HG03575 (cell line): ENCODE results near the gene ZNF512B.

Experiments used
- ATAC-seq: cut with Tn5 transposase; IDR thresholded peaks from one replicate; pipeline ENCODE4 v1.9.1; 2021; ENCODE audit not compliant: unreplicated experiment, insufficient number of reproducible peaks, low FRiP score; ENCODE audit errors: extremely low read depth

Gene ZNF512B

DNA sequence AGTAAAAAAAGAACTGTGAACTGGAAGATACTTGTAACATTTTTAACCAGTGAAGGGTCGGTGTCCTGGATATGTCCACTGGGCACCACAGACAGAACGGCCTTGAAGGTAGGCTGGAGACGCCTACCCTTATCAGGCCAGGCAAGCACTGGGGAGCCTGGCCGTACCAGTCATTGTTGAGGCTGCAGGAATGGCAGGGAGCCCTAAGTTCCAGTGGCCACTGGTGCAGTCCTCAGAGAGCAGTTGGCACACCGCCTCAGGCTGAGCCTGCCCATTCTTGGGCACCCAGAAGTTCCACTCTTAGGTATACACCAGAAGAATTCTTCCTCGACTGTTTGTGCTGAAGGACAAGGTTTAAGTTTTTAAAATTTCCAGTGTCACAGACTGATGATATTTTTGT is 54.3 kb downstream of the ZNF512B start:
- ATAC-seq: no peak

DNA sequence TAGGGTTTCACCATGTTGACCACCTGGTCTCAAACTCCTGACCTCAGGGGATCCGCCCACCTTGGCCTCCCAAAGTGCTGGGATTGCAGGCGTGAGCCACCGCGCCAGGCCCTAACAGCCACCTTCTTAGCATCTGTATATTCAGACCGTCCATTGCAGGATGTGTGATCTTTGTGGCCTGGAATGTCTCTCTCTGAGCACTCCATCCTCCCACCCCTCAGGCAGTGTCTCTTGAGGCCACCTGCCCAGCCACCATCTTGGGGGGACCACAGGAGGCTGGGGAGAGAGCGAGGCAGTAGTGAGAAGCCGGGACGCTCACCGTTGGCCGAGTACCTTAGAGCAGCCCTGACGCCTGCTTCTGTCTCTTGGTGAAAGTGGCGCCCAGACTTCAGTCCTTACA is 56.0 kb downstream of the ZNF512B start:
- no peak for ATAC-seq

DNA sequence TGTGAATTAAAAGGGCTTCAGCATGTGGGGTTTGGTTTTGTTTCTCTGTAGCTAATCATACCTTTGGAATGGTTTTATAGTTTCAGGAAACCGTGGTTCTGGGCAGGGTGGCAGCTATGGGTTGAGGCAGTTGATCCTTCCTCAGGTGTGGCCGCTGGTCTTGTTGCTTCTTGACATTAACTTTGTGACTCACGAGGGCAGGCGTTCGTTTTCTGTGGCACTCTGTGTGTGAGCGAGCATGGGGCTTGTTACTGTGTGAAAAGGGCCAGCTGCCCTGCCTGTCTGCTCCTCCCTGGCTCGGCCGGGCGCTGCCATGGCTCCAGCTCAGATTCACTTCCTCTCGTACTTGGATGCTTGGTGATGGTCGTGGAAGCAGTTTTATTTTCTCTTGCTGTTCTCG is 58.6 kb downstream of the ZNF512B start:
- no peak for ATAC-seq

DNA sequence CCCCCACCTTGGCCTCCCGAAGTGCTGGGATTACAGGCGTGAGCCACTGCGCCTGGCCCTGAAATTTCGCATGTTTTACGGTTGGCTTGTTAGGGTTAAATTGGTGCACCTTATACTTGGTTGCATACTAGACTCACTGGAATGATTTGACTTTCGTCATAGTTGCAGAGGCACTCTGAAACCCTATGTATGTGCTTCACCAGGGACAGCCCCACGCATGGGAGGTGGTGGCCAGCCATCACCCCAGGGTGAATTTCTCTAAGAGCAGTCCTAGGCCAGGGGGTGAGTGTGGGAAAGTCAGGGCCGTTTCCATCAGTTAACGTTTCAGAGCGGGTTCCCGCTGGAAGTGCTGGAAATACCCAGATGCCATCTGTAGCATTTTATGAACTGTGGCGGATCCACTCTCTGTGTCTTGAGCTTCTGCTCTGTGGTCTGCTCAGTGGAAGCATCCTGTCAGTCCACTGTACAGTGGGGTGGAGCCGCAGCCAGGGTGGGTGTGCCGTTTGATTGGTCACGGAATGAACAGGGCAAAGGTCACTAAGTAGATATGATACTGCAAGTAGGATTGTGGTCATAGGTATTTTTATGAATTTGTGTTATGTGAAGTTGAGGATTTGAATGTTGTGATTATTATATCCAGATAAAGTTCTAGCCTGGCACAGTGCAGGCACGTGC is 61.6 kb downstream of the ZNF512B start:
- ATAC-seq: no peak
